A172 (cell line): Measurements from ENCODE around the gene KLHL41. TPM values are rescaled to one million over a fixed set of nuclear protein-coding genes. Genes with fewer than 3 reads are reported as not detected.
"Not testable (repeated sequence)": the region's sequence is repeated elsewhere in the genome, so short reads cannot be mapped to it uniquely, and the experiment has no call there.

ENCODE experiments used
- DNase-seq: peaks from one replicate; pipeline ENCODE4 v3.0.0-alpha.2; 2015; ENCODE audit warnings: low spot score
- total RNA-seq: library from RNA; depleted of rRNA; stranded (reverse); fragments of >200 nt; shearing (Covaris generic); gene quantifications from 2 replicates; pipeline ENCODE4 v1.2.3, GENCODE V29; 2014

Gene KLHL41
- total RNA-seq, 1 experiment from 2014 or later = not detected

DNA sequence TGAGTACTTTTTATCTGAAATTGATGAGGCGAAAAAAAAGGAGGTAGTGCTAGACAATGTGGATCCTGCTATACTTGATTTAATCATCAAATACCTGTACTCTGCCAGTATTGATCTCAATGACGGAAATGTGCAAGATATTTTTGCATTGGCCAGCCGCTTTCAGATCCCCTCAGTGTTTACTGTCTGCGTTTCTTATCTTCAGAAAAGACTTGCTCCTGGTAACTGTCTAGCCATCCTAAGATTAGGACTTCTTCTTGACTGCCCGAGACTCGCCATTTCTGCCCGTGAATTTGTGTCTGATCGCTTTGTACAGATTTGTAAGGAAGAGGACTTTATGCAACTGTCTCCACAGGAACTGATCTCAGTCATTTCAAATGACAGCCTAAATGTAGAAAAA lies 453 bp downstream of the KLHL41 start:
- no peak for DNase-seq

DNA sequence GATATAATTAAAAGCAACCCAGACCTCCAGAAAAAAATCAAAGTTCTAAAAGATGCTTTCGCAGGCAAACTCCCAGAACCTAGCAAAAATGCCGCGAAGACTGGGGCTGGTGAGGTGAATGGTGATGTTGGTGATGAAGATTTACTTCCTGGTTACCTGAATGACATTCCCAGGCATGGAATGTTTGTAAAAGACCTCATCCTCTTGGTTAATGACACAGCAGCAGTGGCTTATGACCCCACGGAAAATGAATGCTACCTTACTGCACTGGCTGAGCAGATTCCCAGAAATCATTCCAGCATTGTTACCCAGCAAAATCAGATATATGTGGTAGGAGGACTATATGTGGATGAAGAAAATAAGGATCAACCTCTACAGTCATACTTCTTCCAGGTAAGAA lies 994 bp downstream of the KLHL41 start:
- no peak for DNase-seq

DNA sequence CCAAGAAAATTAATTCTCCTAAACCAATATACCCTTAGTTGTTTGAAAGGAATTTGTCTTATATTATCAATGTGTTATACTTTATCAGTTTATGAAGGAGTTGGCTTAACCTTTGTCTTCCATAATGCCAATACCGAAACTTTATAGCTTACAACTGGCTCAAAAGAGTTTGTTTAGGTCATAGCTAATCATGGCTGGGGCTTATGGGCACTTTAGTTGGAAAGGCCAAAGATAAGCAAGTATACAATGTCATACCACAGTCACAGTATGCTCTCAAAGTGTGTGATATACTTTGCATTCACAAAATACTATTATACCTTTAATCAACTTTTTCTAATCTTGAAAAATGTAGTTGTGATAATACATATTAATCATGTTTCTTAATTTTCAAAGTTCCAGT lies 2.3 kb downstream of the KLHL41 start:
- no peak for DNase-seq

DNA sequence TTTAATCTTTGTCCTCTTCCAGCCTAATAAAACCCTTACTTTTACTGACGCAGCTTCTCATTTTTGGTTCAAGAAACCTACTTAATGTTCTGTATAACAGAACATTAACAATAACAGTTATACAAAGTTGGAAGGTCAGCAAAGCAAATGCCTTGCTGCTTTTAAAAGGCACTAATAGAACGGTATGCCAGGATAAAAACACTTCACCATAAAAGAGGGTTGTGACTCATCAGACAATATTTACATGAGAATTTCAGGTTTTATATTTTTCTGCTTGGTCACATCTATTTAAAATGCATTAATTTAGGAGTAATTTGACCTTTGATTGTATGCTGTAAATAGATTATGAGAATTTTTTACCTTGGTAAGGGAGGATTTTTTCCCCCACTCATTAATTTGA lies 3.0 kb downstream of the KLHL41 start:
- no peak for DNase-seq

GRCh38 chr2:169513094-169513493 lies 3.6 kb downstream of the KLHL41 start:
- DNase-seq = no peak

GRCh38 chr2:169513926-169514325 lies 4.4 kb downstream of the KLHL41 start:
- no peak for DNase-seq

DNA sequence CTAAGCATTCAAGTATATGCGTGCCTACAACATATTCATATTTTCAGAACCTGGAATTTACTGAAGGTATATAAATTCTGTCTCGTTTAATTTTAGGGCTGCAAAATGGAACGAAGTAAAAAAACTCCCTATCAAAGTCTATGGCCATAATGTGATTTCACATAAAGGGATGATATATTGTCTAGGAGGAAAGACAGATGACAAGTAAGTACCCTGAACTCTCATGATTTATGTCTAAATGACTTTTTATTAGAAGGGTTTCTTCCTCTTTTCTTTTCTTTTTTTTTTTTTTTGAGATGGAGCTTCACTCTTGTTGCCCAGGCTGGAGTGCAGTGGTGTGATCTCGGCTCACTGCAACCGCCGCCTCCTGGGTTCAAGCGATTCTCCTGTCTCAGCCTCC lies 5.3 kb downstream of the KLHL41 start:
- DNase-seq = not testable (repeated sequence)

GRCh38 chr2:169516488-169516995 lies 7.0 kb downstream of the KLHL41 start:
- not testable (repeated sequence) for DNase-seq

- DNase-seq = no peak
These were observed 11.4 kb downstream of the KLHL41 start for GRCh38 chr2:169520896-169521295.

GRCh38 chr2:169523681-169524080 lies 14.2 kb downstream of the KLHL41 start:
- DNase-seq = no peak

- DNase-seq = no peak
These were observed 15.9 kb downstream of the KLHL41 start for GRCh38 chr2:169525434-169525833.

- no peak for DNase-seq
These were observed 16.9 kb downstream of the KLHL41 start for GRCh38 chr2:169526451-169526850.

DNA sequence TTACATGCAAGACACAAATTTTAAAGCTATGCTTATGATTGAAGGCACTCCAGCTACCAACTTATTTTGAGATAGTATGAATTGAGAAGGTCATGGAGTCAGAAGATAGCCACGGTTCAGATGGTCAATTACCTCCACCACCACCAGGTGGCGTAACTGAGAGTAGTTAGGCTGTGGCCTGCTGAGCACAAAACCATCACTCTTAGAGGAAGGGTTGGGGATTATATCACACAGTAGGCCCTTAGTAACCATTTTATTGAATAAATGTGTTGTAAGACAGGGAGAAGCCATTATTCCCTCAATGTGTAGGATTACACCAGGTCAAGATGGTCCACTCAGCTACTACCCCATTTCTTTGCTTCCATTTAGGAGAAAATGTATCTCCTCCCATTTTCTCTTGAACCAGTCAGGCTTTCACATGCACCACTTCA lies 18.8 kb downstream of the KLHL41 start:
- DNase-seq = peak; percentile 59

DNA sequence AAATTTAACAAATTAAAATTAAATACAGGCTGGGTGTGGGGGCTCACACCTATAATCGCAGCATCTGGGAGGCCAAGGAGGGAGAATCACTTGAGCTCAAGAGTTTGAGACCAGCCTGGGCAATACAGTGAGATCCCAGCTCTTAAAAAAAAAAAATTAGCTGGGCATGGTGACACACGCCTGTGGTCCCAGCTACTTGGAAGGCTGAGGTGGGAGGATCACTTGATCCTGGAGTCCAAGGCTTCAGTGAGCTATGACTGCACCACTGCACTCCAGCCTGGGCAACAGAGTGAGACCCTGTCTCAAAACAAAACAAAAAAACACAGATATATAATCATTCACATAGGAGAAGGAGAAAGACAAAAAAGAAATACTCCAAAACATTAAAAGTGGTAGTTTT lies 30.0 kb downstream of the KLHL41 start:
- not testable (repeated sequence) for DNase-seq

- no peak for DNase-seq
These were observed 30.6 kb downstream of the KLHL41 start for GRCh38 chr2:169540146-169540545.

DNA sequence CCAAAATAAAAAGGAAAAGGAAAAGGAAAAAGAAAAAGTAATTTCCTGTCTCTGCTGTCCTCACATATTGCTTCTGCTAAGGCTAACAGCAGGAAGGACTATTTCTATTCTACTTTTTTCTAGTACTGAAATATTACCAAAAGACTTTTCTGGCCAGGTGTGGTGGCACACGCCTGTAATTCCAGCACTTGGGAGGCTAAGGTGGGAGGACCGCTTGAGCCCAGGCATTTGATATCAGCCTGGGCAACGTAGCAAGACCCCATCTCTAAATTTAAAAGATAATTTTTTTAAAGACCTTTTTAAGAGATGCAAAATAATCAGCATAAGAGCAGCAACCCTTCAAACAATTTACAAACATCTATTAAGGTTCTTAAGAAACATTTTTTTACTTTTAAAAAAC lies 32.9 kb downstream of the KLHL41 start:
- DNase-seq = no peak

DNA sequence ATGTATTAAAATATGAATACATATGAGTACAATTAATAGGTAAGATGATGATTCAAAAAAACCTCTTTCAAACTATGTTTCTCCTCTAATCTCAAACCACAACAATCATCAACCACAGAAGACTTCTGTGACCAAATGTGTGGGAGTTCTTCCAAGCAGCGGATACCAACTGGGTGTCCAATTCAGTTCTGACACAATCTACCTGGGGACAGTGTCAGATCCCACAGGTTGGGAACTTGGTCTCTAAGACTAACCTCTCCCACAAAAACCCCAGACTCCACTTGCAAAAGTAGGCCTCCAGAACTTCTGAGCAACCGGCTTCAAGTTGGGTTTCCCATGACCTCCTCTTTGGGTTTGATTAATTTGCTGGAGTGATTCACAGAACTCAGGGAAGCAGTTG lies 37.3 kb downstream of the KLHL41 start:
- no peak for DNase-seq

DNA sequence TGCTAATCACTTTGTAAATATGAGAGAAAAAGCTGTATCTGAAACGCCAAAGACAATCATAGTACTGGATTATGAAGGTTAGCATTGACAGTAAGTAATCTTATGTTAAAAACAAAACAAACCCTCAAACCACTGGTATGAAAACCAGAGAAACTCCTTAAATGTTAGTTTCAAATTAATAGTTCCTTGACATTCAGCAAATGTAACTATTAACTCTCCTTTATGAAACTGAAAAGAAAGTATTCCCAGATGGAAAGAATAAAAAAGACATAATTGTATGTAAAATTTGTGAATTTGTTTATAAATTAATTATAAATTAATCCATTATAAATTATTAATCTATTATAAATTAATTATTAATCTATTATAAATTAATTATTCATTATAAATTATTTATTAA lies 51.9 kb downstream of the KLHL41 start:
- no peak for DNase-seq

- not testable (repeated sequence) for DNase-seq
These were observed 52.6 kb downstream of the KLHL41 start for GRCh38 chr2:169562084-169562483.

DNA sequence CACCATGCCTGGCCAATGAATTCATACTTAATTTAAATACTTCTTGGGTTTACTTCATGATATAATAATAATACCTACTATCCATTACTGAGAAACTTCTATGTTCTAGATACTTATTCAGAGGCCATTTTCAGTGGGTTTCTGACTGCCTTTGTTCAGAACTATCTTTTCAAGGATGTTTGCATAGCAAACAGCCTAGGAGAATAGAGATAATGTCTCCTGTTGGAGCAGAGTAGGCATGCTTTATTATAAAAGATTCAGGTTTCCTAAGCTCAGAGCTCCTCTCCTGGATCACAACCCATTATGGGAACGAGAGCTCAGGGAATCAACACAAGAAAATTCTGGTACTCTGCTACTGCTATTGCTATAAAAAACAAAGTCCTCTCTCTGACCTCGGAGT lies 53.0 kb downstream of the KLHL41 start:
- DNase-seq = no peak

DNA sequence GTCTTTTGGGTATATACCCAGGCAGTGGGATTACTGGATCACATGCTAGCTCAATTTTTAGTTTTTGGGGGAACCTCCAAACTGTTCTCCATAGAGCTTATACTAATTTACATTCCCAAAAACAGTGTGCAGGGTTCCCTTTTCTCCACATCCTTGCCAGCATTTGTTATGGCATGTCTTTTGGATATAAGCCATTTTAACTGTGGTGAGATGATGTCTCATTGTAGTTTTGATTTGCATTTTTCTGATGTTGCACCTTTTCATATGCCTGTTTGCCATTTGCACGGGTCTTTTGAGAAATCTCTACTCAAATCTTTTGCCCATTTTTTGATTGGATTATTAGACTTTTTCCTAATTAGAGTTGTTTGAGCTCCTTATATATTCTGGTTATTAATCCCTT lies 56.2 kb downstream of the KLHL41 start:
- DNase-seq = no peak

GRCh38 chr2:169569948-169570347 lies 60.4 kb downstream of the KLHL41 start:
- no peak for DNase-seq

DNA sequence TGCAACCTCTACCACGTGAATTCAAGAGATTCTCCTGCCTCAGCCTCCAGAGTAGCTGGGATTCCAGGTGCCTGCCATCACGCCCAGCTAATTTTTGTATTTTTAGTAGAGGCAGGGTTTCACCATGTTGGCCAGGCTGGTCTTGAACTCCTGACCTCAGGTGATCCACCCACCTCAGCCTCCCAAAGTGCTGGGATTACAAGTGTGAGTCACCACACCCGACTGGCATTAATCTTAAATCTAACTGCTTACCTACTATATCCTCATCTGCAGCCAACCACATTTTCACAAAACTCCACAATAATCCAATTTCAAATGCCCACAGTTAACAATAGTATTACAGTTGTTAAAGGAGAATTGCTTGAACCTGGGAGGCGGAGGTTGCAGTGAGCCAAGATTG lies 61.2 kb downstream of the KLHL41 start:
- DNase-seq = not testable (repeated sequence)

DNA sequence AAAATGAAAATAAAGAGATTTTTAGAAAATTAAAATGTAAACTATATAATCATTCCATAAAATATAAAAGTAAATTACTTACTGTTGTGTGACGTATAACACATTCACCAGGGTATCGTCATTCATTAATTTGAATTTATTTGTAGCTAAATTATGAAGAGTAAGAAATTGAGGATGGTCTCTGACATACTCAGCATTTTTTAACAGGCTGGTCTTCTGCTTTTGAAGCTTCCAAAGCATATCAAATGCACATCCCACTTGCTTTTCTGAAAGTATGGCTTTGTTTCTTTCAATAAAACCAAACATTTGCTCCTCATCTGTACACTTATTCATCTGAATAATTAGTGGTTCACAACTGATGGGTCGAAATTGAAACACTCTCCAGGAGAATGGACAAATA lies 62.1 kb downstream of the KLHL41 start:
- no peak for DNase-seq

- DNase-seq = no peak
These were observed 62.7 kb downstream of the KLHL41 start for GRCh38 chr2:169572189-169572588.
